HEK293 (cell line): Measurements from ENCODE around the gene METTL1.

ENCODE experiments used
- GFI1B ChIP-seq: fragments of 450-650 bp; formaldehyde crosslinking; IDR thresholded peaks from 2 replicates; pipeline ENCODE4 v1.5.1; 2016; ENCODE audit warnings: missing biosample characterization, missing genetic modification characterization
- GLIS2 ChIP-seq: fragments of 450-650 bp; formaldehyde crosslinking; IDR thresholded peaks from 2 replicates; pipeline ENCODE4 v1.5.1; 2016; ENCODE audit warnings: missing biosample characterization, missing genetic modification characterization
- HOXD13 ChIP-seq: sonication (generic); formaldehyde crosslinking; IDR thresholded peaks from 2 replicates; pipeline ENCODE4 v1.8.0; 2022; ENCODE audit warnings: missing genetic modification reagents, borderline replicate concordance
- KLF1 ChIP-seq: fragments of 450-650 bp; formaldehyde crosslinking; IDR thresholded peaks from 2 replicates; pipeline ENCODE4 v1.5.1; 2016; ENCODE audit warnings: missing biosample characterization, missing genetic modification characterization
- PRDM1 ChIP-seq: fragments of 450-650 bp; formaldehyde crosslinking; IDR thresholded peaks from 2 replicates; pipeline ENCODE4; 2016; ENCODE audit warnings: missing biosample characterization, missing genetic modification characterization
- SP2 ChIP-seq: fragments of 450-650 bp; formaldehyde crosslinking; IDR thresholded peaks from 2 replicates; pipeline ENCODE4 v1.5.1; 2016; ENCODE audit warnings: missing biosample characterization, missing genetic modification characterization
- SP3 ChIP-seq: fragments of 450-650 bp; formaldehyde crosslinking; IDR thresholded peaks from 2 replicates; pipeline ENCODE4 v1.5.1; 2016; ENCODE audit warnings: missing biosample characterization, missing genetic modification characterization
- TRIM28 ChIP-seq: IDR thresholded peaks from 2 replicates; pipeline ENCODE4 v1.6.1; 2011; ENCODE audit warnings: low read length, control low read depth, borderline replicate concordance
- YY1 ChIP-seq: fragments of 450-650 bp; formaldehyde crosslinking; IDR thresholded peaks from 2 replicates; pipeline ENCODE4 v1.5.1; 2018; ENCODE audit warnings: missing biosample characterization, missing genetic modification characterization
- ZIC2 ChIP-seq: fragments of 450-650 bp; formaldehyde crosslinking; IDR thresholded peaks from 2 replicates; pipeline ENCODE4 v1.5.1; 2016; ENCODE audit warnings: missing biosample characterization, missing genetic modification characterization
- ZNF140 ChIP-seq: fragments of 450-650 bp; formaldehyde crosslinking; IDR thresholded peaks from 2 replicates; pipeline ENCODE4 v1.5.1; 2016; ENCODE audit warnings: missing biosample characterization, missing genetic modification characterization
- ZNF157 ChIP-seq: fragments of 450-650 bp; formaldehyde crosslinking; IDR thresholded peaks from 2 replicates; pipeline ENCODE4 v1.5.1; 2016; ENCODE audit warnings: missing biosample characterization, missing genetic modification characterization
- ZNF16 ChIP-seq: fragments of 450-650 bp; formaldehyde crosslinking; IDR thresholded peaks from 2 replicates; pipeline ENCODE4 v1.5.1; 2016; ENCODE audit warnings: low read depth, missing biosample characterization, missing genetic modification characterization
- ZNF174 ChIP-seq: fragments of 450-650 bp; formaldehyde crosslinking; IDR thresholded peaks from 2 replicates; pipeline ENCODE4 v1.5.0; 2017; ENCODE audit warnings: missing biosample characterization, mild to moderate bottlenecking, missing genetic modification characterization
- ZNF239 ChIP-seq: fragments of 450-650 bp; formaldehyde crosslinking; IDR thresholded peaks from 2 replicates; pipeline ENCODE4 v1.5.1; 2016; ENCODE audit warnings: missing biosample characterization, missing genetic modification characterization
- ZNF266 ChIP-seq: fragments of 450-650 bp; formaldehyde crosslinking; IDR thresholded peaks from 2 replicates; pipeline ENCODE4 v1.5.1; 2016; ENCODE audit warnings: missing biosample characterization, missing genetic modification characterization, low read depth
- ZNF423 ChIP-seq: fragments of 450-650 bp; formaldehyde crosslinking; IDR thresholded peaks from 2 replicates; pipeline ENCODE4 v1.5.1; 2016; ENCODE audit warnings: missing biosample characterization, missing genetic modification characterization
- ZNF501 ChIP-seq: fragments of 450-650 bp; formaldehyde crosslinking; IDR thresholded peaks from 2 replicates; pipeline ENCODE4 v1.5.1; 2016; ENCODE audit warnings: missing biosample characterization, missing genetic modification characterization
- ZNF548 ChIP-seq: fragments of 450-650 bp; formaldehyde crosslinking; IDR thresholded peaks from 2 replicates; pipeline ENCODE4 v1.5.1; 2016; ENCODE audit warnings: missing biosample characterization, missing genetic modification characterization
- ZNF549 ChIP-seq: fragments of 450-650 bp; IDR thresholded peaks from 2 replicates; pipeline ENCODE4 v1.5.1; 2018; ENCODE audit warnings: missing biosample characterization, missing genetic modification characterization, mild to moderate bottlenecking, inconsistent platforms, moderate library complexity
- ZNF560 ChIP-seq: fragments of 450-650 bp; formaldehyde crosslinking; IDR thresholded peaks from 2 replicates; pipeline ENCODE4 v1.5.1; 2017; ENCODE audit warnings: missing biosample characterization, missing genetic modification characterization, borderline replicate concordance
- ZNF571 ChIP-seq: fragments of 450-650 bp; formaldehyde crosslinking; IDR thresholded peaks from 2 replicates; pipeline ENCODE4 v1.5.0; 2017; ENCODE audit warnings: missing biosample characterization, missing genetic modification characterization
- ZNF596 ChIP-seq: fragments of 450-650 bp; IDR thresholded peaks from 2 replicates; pipeline ENCODE4 v1.5.0; 2018; ENCODE audit warnings: missing biosample characterization, mild to moderate bottlenecking, missing genetic modification characterization, moderate library complexity
- ZNF626 ChIP-seq: fragments of 450-650 bp; sonication (Bioruptor Pico); formaldehyde crosslinking; IDR thresholded peaks from 2 replicates; pipeline ENCODE4 v1.5.1; 2018; ENCODE audit warnings: missing biosample characterization, missing genetic modification characterization, inconsistent platforms
- ZSCAN23 ChIP-seq: fragments of 450-650 bp; formaldehyde crosslinking; IDR thresholded peaks from 2 replicates; pipeline ENCODE4 v1.5.1; 2016; ENCODE audit warnings: missing biosample characterization, missing genetic modification characterization
- TF ChIP-seq, protein P1 (sequence below): fragments of 450-650 bp; formaldehyde crosslinking; IDR thresholded peaks from 2 replicates; pipeline ENCODE4 v1.5.1; 2016; ENCODE audit warnings: missing biosample characterization, missing genetic modification characterization, low read depth
- TF ChIP-seq, protein P2 (sequence below): IDR thresholded peaks from 2 replicates; pipeline ENCODE4 v1.6.1; 2011; ENCODE audit warnings: mild to moderate bottlenecking, low read depth, low read length, borderline replicate concordance
- TF ChIP-seq, protein P3 (sequence below): fragments of 450-650 bp; formaldehyde crosslinking; IDR thresholded peaks from 2 replicates; pipeline ENCODE4 v1.5.1; 2017; ENCODE audit warnings: missing biosample characterization, missing genetic modification characterization
- TF ChIP-seq, protein P4 (sequence below): fragments of 450-650 bp; formaldehyde crosslinking; IDR thresholded peaks from 2 replicates; pipeline ENCODE4 v1.5.1; 2016; ENCODE audit warnings: missing biosample characterization, missing genetic modification characterization
- TF ChIP-seq, protein P5 (sequence below): fragments of 450-650 bp; formaldehyde crosslinking; IDR thresholded peaks from 2 replicates; pipeline ENCODE4 v1.5.1; 2016; ENCODE audit warnings: missing biosample characterization, missing genetic modification characterization, borderline replicate concordance

METTL1 gene

DNA sequence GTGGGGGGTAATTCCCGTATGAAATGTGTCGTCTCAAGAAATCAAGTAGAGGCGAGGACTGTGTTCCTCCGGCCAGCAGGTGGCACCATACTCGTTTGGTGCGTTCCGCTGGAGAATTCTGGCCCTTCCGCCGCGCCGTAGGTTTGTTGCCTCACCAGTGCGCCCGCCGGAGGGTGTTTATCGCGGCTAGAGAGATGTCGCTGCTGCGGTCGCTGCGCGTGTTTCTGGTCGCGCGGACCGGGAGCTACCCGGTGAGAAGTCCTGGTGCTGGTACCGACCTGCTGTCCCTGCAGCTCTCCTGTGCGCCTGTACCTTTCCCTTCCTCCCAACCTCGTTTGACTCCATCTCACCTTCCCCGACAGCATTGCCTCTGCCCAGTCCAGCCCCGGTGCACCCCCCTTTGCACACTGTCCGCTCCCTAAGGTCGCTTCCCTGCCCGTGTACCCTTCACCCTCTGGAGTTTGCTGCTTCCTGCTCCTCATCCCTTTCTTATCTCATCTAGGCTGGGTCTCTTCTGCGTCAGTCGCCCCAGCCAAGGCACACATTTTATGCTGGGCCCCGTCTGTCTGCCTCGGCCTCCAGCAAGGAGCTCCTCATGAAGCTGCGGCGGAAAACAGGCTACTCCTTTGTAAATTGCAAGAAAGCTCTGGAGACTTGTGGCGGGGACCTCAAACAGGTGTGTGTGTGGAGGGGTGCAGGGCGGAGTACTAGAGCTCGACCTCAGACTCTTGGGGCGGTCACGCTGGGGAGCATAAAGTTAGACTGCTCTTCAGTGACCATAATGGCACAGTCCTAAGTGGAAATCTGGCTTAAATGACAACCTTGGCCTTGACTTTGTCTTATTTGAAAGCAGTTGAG lies 10.9 kb upstream of the METTL1 start, which contains the start of gene TSFM (continued):
- TF ChIP-seq YY1 (tag by site-specific recombination) (peak; percentile 72; the same call in 1 of the 2 replicates), ZNF571 (tag by site-specific recombination) (no peak), ZNF266 (tag by site-specific recombination) (no peak), ZSCAN23 (tag by site-specific recombination) (peak; percentile 91), TRIM28 (peak; percentile 46; the same call in 1 of the 2 replicates), GFI1B (tag by site-specific recombination) (no peak), GLIS2 (tag by site-specific recombination) (peak; percentile 53), SP3 (tag by site-specific recombination) (peak; percentile 62), ZNF174 (tag by site-specific recombination) (no peak), KLF1 (tag by site-specific recombination) (no peak), ZNF596 (tag by site-specific recombination) (no peak), ZNF548 (tag by site-specific recombination) (no peak), ZNF501 (tag by site-specific recombination) (peak; percentile 97), PRDM1 (tag by site-specific recombination) (no peak), ZIC2 (peak; percentile 42; the same call in 1 of the 2 replicates), ZNF626 (no peak; the same call in 1 of the 2 replicates), HOXD13 (CRISPR knock-in tag) (0 out of 2 replicates have a peak, but pooled peaks have one; percentile 6), ZNF423 (tag by site-specific recombination) (no peak), ZNF16 (tag by site-specific recombination) (no peak), ZNF140 (tag by site-specific recombination) (no peak), ZNF560 (tag by site-specific recombination) (no peak), ZNF239 (tag by site-specific recombination) (peak; percentile 86), SP2 (tag by site-specific recombination) (peak; percentile 30; the same call in 1 of the 2 replicates), ZNF549 (tag by site-specific recombination) (no peak), ZNF157 (0 out of 2 replicates have a peak, but pooled peaks have one; percentile 18)
- TF ChIP-seq, protein P1, sequence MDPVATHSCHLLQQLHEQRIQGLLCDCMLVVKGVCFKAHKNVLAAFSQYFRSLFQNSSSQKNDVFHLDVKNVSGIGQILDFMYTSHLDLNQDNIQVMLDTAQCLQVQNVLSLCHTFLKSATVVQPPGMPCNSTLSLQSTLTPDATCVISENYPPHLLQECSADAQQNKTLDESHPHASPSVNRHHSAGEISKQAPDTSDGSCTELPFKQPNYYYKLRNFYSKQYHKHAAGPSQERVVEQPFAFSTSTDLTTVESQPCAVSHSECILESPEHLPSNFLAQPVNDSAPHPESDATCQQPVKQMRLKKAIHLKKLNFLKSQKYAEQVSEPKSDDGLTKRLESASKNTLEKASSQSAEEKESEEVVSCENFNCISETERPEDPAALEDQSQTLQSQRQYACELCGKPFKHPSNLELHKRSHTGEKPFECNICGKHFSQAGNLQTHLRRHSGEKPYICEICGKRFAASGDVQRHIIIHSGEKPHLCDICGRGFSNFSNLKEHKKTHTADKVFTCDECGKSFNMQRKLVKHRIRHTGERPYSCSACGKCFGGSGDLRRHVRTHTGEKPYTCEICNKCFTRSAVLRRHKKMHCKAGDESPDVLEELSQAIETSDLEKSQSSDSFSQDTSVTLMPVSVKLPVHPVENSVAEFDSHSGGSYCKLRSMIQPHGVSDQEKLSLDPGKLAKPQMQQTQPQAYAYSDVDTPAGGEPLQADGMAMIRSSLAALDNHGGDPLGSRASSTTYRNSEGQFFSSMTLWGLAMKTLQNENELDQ (tag by site-specific recombination), result no peak
- TF ChIP-seq, protein P2, sequence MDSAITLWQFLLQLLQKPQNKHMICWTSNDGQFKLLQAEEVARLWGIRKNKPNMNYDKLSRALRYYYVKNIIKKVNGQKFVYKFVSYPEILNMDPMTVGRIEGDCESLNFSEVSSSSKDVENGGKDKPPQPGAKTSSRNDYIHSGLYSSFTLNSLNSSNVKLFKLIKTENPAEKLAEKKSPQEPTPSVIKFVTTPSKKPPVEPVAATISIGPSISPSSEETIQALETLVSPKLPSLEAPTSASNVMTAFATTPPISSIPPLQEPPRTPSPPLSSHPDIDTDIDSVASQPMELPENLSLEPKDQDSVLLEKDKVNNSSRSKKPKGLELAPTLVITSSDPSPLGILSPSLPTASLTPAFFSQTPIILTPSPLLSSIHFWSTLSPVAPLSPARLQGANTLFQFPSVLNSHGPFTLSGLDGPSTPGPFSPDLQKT, result no peak
- TF ChIP-seq, protein P3, sequence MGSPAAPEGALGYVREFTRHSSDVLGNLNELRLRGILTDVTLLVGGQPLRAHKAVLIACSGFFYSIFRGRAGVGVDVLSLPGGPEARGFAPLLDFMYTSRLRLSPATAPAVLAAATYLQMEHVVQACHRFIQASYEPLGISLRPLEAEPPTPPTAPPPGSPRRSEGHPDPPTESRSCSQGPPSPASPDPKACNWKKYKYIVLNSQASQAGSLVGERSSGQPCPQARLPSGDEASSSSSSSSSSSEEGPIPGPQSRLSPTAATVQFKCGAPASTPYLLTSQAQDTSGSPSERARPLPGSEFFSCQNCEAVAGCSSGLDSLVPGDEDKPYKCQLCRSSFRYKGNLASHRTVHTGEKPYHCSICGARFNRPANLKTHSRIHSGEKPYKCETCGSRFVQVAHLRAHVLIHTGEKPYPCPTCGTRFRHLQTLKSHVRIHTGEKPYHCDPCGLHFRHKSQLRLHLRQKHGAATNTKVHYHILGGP (tag by site-specific recombination), result no peak
- TF ChIP-seq, protein P4, sequence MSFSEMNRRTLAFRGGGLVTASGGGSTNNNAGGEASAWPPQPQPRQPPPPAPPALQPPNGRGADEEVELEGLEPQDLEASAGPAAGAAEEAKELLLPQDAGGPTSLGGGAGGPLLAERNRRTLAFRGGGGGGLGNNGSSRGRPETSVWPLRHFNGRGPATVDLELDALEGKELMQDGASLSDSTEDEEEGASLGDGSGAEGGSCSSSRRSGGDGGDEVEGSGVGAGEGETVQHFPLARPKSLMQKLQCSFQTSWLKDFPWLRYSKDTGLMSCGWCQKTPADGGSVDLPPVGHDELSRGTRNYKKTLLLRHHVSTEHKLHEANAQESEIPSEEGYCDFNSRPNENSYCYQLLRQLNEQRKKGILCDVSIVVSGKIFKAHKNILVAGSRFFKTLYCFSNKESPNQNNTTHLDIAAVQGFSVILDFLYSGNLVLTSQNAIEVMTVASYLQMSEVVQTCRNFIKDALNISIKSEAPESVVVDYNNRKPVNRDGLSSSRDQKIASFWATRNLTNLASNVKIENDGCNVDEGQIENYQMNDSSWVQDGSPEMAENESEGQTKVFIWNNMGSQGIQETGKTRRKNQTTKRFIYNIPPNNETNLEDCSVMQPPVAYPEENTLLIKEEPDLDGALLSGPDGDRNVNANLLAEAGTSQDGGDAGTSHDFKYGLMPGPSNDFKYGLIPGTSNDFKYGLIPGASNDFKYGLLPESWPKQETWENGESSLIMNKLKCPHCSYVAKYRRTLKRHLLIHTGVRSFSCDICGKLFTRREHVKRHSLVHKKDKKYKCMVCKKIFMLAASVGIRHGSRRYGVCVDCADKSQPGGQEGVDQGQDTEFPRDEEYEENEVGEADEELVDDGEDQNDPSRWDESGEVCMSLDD (tag by site-specific recombination), result peak; percentile 74; the same call in 1 of the 2 replicates
- TF ChIP-seq, protein P5, sequence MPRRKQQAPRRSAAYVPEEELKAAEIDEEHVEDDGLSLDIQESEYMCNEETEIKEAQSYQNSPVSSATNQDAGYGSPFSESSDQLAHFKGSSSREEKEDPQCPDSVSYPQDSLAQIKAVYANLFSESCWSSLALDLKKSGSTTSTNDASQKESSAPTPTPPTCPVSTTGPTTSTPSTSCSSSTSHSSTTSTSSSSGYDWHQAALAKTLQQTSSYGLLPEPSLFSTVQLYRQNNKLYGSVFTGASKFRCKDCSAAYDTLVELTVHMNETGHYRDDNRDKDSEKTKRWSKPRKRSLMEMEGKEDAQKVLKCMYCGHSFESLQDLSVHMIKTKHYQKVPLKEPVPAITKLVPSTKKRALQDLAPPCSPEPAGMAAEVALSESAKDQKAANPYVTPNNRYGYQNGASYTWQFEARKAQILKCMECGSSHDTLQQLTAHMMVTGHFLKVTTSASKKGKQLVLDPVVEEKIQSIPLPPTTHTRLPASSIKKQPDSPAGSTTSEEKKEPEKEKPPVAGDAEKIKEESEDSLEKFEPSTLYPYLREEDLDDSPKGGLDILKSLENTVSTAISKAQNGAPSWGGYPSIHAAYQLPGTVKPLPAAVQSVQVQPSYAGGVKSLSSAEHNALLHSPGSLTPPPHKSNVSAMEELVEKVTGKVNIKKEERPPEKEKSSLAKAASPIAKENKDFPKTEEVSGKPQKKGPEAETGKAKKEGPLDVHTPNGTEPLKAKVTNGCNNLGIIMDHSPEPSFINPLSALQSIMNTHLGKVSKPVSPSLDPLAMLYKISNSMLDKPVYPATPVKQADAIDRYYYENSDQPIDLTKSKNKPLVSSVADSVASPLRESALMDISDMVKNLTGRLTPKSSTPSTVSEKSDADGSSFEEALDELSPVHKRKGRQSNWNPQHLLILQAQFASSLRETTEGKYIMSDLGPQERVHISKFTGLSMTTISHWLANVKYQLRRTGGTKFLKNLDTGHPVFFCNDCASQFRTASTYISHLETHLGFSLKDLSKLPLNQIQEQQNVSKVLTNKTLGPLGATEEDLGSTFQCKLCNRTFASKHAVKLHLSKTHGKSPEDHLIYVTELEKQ, result no peak
